A172 (cell line): ENCODE measurements around the gene SNED1. TPM values are rescaled to one million over a fixed set of nuclear protein-coding genes. Genes with fewer than 3 reads are reported as not detected.

Experiments
- total RNA-seq: library from RNA; depleted of rRNA; stranded (reverse); fragments of >200 nt; shearing (Covaris generic); gene quantifications from 2 replicates; pipeline ENCODE4 v1.2.3, GENCODE V29; 2014; rRNA removed

SNED1 gene
- total RNA-seq, 1 experiment from 2014 or later = 5.2 TPM

Other genes starting within 250 kb of the SNED1 start
- gene KIF1A, start 178.4 kb upstream of the SNED1 start, total RNA-seq = 4.1 and 6.4 TPM in 2 replicates
- gene AGXT, start 129.8 kb upstream of the SNED1 start, total RNA-seq = 0.07 TPM in 1 of 2 replicates, not detected in the other
- gene MAB21L4, start 102.5 kb upstream of the SNED1 start, total RNA-seq = 0.22 TPM in 1 of 2 replicates, not detected in the other
- 0.02 TPM in 1 of 2 replicates, not detected in the other for gene CROCC2, start 92.3 kb upstream of the SNED1 start, total RNA-seq
- 39.0 and 46.2 TPM in 2 replicates for gene MTERF4, start 103.7 kb downstream of the SNED1 start, total RNA-seq
- gene PASK, start 150.9 kb downstream of the SNED1 start, total RNA-seq = 5.9 and 7.5 TPM in 2 replicates
- gene PPP1R7, start 151.8 kb downstream of the SNED1 start, total RNA-seq = 125 and 132 TPM in 2 replicates
- gene ANO7, start 190.1 kb downstream of the SNED1 start, total RNA-seq = 0.03 and 0.72 TPM in 2 replicates